Small intestine (tissue), 7 donors: ENCODE results near the gene VPS13A. TPM values are rescaled to one million over a fixed set of nuclear protein-coding genes. Genes with fewer than 3 reads are reported as not detected.
"Not testable (repeated sequence)": the region's sequence is repeated elsewhere in the genome, so short reads cannot be mapped to it uniquely, and the experiment has no call there.

ENCODE experiments used
- DNase-seq, 2 donors: peaks; one replicate each; pipeline versions ENCODE4 v3.0.0 to v3.0.0-alpha.2; 2013
- FAIRE-seq: peaks from 2 replicates; lab custom pipeline; 2012; peaks lifted over from hg19 to GRCh38; lab: Jason Lieb, UNC
- H3K27ac ChIP-seq, 3 donors: one replicate each; pipeline ENCODE4 v1.5.1; 2013; ENCODE audit warnings: low read length in 2 of 3, mild to moderate bottlenecking in 2 of 3, control low read depth in 1 of 3, inconsistent platforms in 1 of 3, low read depth in 1 of 3, moderate library complexity in 1 of 3
- H3K27me3 ChIP-seq, 3 donors: one replicate each; pipeline ENCODE4 v1.6.1; 2013; ENCODE audit warnings: low read length in 3 of 3, inconsistent platforms in 1 of 3; ENCODE audit not compliant: control insufficient read depth in 3 of 3, insufficient read depth in 3 of 3
- H3K36me3 ChIP-seq, 3 donors: one replicate each; pipeline ENCODE4 v1.6.1; 2013; ENCODE audit warnings: low read length in 3 of 3, inconsistent platforms in 1 of 3, low read depth in 1 of 3, mild to moderate bottlenecking in 1 of 3, moderate library complexity in 1 of 3; ENCODE audit not compliant: control insufficient read depth in 3 of 3, insufficient read depth in 2 of 3
- H3K4me1 ChIP-seq, 3 donors: one replicate each; pipeline ENCODE4 v1.6.1; 2013; ENCODE audit warnings: low read length in 2 of 3, inconsistent platforms in 1 of 3, low read depth in 1 of 3, mild to moderate bottlenecking in 1 of 3, moderate library complexity in 1 of 3; ENCODE audit not compliant: control insufficient read depth in 3 of 3, insufficient read depth in 2 of 3
- H3K4me3 ChIP-seq, 3 donors: one replicate each; pipeline ENCODE4 v1.5.1; 2013; ENCODE audit warnings: low read length in 3 of 3, control low read depth in 1 of 3, inconsistent platforms in 1 of 3, low read depth in 1 of 3, mild to moderate bottlenecking in 1 of 3, moderate library complexity in 1 of 3
- H3K9me3 ChIP-seq, 2 donors: one replicate each; pipeline ENCODE4 v1.6.1; 2013; ENCODE audit warnings: low read depth in 1 of 2, low read length in 1 of 2; ENCODE audit not compliant: control insufficient read depth in 2 of 2, insufficient read depth in 1 of 2
- WGBS, 3 donors: extraction: QIAGEN DNeasy Blood & Tissue Kit; methylation state at CpG; one replicate each; pipeline ENCODE4 v1.1.7; 2013; 5-methylcytosine and 5-hydroxymethylcytosine counted together
- polyA plus RNA-seq, 4 donors: library from polyadenylated mRNA; stranded (reverse) in 3 of 4; unstranded in 1 of 4; fragments of 200-250 nt in 3 of 4; fragments of 120-200 nt in 1 of 4; gene quantifications; one replicate each; pipeline versions ENCODE4 v1.2.1 to v1.2.3, GENCODE V29; 2013
- donor health status: healthy with polysubstance abuse.
- donor health status: control.
- donor health status: control.
- donor health status: Bipolar disorder and iron deficiency.
- donor health status: healthy.

The VPS13A gene
- polyA plus RNA-seq, 4 donors = 15.3 to 54.3 (median 37.3) TPM

DNA sequence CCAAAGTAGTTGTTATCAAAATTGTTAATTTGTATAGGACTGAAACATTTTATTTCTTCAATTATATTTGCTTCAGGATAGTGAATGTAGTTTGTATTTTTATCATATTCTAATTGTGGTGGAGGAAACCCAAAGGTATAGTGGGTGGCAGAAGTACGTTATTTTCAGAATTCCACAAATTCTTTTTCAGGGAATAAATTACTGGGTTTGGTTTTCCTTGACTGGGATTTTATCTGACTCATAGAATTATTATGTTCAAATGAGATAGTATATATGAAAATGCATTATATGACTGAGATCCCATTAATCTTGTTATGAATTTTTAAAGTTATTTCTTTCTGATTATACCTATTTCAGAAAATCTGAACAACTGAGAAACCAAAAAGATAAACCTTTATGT is 73.7 kb downstream of the VPS13A start:
- FAIRE-seq (peak; percentile 62), DNase-seq (no peak)
- 97 to 100% (median 98%) methylated on average over 1 of the region's 1 CpG for WGBS, 3 donors
- no peaks in the 10 kb centered on the region for H3K27me3 ChIP-seq
- H3K4me1 ChIP-seq = no peaks in the 10 kb centered on the region
- peaks cover 3 to 10% (median 8%) of the 10 kb centered on the region in 3 donors for H3K36me3 ChIP-seq
- H3K9me3 ChIP-seq = no peaks in the 10 kb centered on the region
- no peak overlapping the region for H3K4me3 ChIP-seq
- no peak overlapping the region for H3K27ac ChIP-seq

DNA sequence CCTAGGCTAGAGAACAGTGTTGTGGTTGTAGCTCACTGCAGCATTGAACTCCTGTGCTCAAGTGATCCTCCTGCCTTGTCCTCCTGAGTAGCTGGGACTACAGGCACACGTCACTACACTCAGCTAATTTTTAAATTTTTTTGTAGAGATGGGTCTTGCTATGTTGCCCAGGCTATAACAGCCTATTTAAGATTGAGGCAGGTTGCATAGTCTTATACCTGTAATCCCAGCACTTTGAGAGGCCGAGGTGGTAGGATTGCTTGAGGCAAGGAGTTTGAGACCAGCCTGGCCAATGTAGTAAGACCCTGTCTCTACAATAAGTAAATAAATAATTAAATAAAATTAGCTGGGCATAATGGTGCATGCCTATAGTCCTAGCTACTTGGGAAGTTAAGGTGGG is 79.9 kb downstream of the VPS13A start:
- H3K4me3 ChIP-seq = no peak overlapping the region
- peaks cover 0 to 18% (median 2%) of the 10 kb centered on the region in 3 donors for H3K36me3 ChIP-seq
- no peaks in the 10 kb centered on the region for H3K9me3 ChIP-seq
- 97 to 100% (median 97%) methylated on average over 2 of the region's 2 CpGs for WGBS, 3 donors
- no peaks in the 10 kb centered on the region for H3K4me1 ChIP-seq
- H3K27me3 ChIP-seq = no peaks in the 10 kb centered on the region
- DNase-seq (no peak), FAIRE-seq (no peak)
- H3K27ac ChIP-seq = no peak overlapping the region

DNA sequence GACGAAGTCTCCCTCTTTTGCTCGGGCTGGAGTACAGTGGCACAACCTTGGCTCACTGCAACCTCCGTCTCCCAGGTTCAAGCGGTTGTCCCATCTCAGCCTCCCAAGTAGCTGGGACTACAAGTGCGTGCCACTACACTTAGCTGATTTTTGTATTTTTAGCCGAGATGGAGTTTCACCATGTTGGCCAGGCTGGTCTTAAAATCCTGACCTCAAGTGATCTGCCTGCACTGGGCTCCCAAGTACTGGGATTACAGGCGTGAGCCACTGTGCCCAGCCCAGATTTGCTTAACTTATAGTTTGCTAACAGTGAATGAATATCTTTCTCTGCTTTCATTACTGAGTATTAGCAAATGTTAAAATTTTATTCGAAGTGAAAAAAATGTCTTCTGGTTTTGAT is 84.3 kb downstream of the VPS13A start:
- H3K4me1 ChIP-seq = no peaks in the 10 kb centered on the region
- no peak overlapping the region for H3K27ac ChIP-seq
- peaks cover 0 to 16% (median 2%) of the 10 kb centered on the region in 3 donors for H3K36me3 ChIP-seq
- WGBS, 3 donors = 95 to 98% (median 96%) methylated on average over 8 of the region's 8 CpGs
- no peak overlapping the region for H3K4me3 ChIP-seq
- no peaks in the 10 kb centered on the region for H3K27me3 ChIP-seq
- no peak for FAIRE-seq
- H3K9me3 ChIP-seq = peaks cover 0 to 7% of the 10 kb centered on the region in 2 donors
- no peak for DNase-seq

DNA sequence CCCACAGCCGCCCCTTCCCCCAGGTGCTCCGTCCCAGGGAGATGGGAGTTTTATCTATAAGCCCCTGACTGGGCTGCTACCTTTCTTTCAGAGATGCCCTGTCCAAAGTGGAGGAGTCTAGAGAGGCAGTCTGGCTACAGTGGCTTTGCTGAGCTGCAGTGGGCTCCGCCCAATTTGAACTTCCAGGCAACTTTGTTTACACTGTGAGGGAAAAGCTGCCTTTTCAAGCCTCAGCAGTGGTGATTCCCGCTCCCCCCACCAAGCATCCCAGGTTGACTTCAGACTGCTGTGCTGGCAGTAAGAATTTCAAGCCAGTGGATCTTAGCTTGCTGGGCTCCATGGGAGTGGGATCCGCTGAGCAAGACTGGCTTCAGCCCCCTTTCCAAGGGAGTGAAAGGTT is 90.4 kb downstream of the VPS13A start:
- DNase-seq, H3K4me3 ChIP-seq, H3K9me3 ChIP-seq, H3K4me1 ChIP-seq, H3K27ac ChIP-seq, H3K27me3 ChIP-seq, FAIRE-seq: not testable (repeated sequence)
- H3K36me3 ChIP-seq = peaks cover 0 to 13% (median 7%) of the 10 kb centered on the region in 3 donors
- 88 to 96% (median 95%) methylated on average over 5 of the region's 5 CpGs for WGBS, 3 donors

DNA sequence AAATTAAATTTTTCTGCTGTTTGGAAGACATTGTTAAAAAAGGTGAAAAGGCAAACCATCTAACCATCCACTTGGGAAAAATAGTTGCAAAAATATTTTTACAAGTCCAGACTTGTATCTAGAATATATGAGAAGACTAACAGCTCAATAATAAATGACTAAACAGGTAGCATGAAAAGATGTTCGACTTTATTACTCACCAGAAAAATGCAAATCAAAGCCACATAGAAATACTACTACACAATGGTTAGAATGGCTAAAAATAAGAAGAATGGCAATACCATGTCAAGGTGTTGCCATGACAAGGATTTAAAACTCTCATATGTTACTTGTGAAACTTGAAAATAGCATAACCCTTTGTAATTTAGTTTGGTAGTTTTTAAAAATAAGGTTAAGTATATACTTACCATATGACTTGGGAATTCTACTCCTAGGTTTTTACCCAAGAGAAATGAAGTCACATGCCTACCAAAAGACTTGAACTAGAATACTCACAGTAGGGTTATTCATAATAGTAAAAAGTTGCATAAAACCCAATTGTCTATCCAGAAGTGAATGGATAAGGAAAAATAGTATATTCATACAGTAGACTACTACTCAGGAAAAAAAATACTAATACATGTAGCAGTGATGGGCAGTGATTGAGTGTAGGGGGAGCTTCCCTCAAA is 93.8 kb downstream of the VPS13A start:
- no peak overlapping the region for H3K27ac ChIP-seq
- H3K27me3 ChIP-seq = no peaks in the 10 kb centered on the region
- FAIRE-seq (no peak), DNase-seq (no peak)
- WGBS, 3 donors = 87 to 93% (median 92%) methylated on average over 1 of the region's 1 CpG
- H3K4me3 ChIP-seq = no peak overlapping the region
- no peaks in the 10 kb centered on the region for H3K4me1 ChIP-seq
- H3K36me3 ChIP-seq = peaks cover 0 to 17% (median 7%) of the 10 kb centered on the region in 3 donors
- H3K9me3 ChIP-seq = no peaks in the 10 kb centered on the region

DNA sequence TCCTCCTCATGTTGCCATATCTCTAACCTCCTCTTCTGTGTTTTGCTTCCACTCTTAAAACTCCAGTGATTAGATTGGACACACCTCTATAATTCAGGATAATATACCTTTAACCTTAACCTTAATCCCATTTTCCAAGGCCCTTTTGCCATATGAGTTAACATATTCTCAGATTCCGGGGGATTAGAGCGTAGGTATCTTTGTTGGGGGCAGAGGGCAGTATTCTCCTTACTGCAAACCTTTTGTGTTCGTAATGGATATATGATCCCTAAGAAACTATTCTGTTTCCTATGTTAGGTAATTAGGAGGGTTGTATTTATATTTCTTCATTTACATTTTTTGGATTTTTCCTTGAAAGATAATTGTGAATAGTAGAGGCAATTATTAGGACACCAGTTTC is 99.5 kb downstream of the VPS13A start:
- Histone ChIP-seq H3K27me3 (no peaks in the 10 kb centered on the region), H3K4me1 (peaks cover 0 to 9% (median 4%) of the 10 kb centered on the region in 3 donors), H3K4me3 (no peak overlapping the region), H3K36me3 (peaks cover 0 to 13% (median 4%) of the 10 kb centered on the region in 3 donors), H3K9me3 (no peaks in the 10 kb centered on the region), H3K27ac (peak overlapping the region in 1 of 3 donors; percentile 59)
- FAIRE-seq = no peak
- no peak for DNase-seq
- WGBS, 3 donors = 76 to 93% (median 88%) methylated on average over 3 of the region's 3 CpGs

DNA sequence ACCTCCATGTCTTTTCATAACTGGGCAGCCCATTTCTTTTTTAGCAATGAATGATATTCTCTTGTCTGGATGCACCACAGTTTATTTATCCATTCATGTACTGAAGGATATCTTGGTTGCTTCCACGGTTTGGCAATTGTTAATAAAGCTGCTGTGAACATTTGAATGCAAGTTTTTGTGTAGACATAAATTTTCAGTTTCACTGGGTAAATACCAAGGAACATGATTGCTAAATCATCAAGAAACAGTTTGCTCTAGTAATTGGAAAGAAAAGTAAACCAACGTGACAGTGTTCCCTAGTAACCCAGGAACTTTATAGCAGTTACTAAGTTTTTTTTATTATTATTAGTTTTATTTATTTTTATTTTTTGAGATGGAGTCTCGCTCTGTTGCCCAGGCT is 100.4 kb downstream of the VPS13A start:
- Histone ChIP-seq H3K36me3 (peaks cover 0 to 17% (median 2%) of the 10 kb centered on the region in 3 donors), H3K4me1 (peaks cover 0 to 9% (median 4%) of the 10 kb centered on the region in 3 donors), H3K27ac (no peak overlapping the region), H3K27me3 (no peaks in the 10 kb centered on the region), H3K4me3 (no peak overlapping the region), H3K9me3 (no peaks in the 10 kb centered on the region)
- WGBS, 3 donors = 85 to 93% (median 92%) methylated on average over 3 of the region's 3 CpGs
- DNase-seq (no peak), FAIRE-seq (no peak)

DNA sequence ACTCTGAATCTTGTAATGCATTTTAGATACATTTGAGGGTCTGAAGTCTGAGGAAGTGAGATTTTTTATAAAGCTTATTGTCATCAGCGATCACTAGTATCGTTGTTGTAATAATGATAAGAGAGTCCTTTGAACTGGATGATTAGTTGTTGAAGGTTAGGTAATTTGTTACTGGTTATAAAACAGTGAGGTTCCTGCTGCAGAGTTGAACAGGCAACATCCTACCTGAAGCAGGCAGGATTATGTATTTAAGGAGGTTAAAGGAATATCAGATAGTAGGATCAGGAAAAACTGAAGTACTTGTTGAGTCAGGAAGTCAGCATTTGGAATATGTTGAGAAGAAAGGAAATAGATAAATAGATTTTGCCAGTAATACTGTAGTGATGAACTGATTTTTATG is 106.7 kb downstream of the VPS13A start:
- H3K4me1 ChIP-seq = peaks cover 0 to 24% (median 4%) of the 10 kb centered on the region in 3 donors
- H3K27ac ChIP-seq = peak overlapping the region in 1 of 3 donors; percentile 56
- H3K27me3 ChIP-seq = no peaks in the 10 kb centered on the region
- no peaks in the 10 kb centered on the region for H3K9me3 ChIP-seq
- DNase-seq = peak; percentile 64 to 82
- peaks cover 0 to 17% (median 4%) of the 10 kb centered on the region in 3 donors for H3K36me3 ChIP-seq
- FAIRE-seq = peak; percentile 89
- no peak overlapping the region for H3K4me3 ChIP-seq
- WGBS, 3 donors = 22 to 66% (median 48%) methylated on average over 2 of the region's 2 CpGs
